Psoas muscle (tissue), 8 donors: Measurements from ENCODE around the gene MAP1B. TPM values are rescaled to one million over a fixed set of nuclear protein-coding genes. Genes with fewer than 3 reads are reported as not detected.

Experiments used
- ATAC-seq, 4 donors: fragments of 200-7000 bp; cut with Tn5 transposase; one replicate each; pipeline ENCODE4 v1.9.1; 2020; ENCODE audit warnings: moderate library complexity in 3 of 4, mild to moderate bottlenecking in 2 of 4
- DNase-seq, 2 donors: peaks; one replicate each; pipeline ENCODE4 v3.0.0-alpha.2; 2020
- H3K27ac ChIP-seq: fragments of 200-600 bp; one replicate; pipeline ENCODE4 v1.8.0; 2022
- H3K27me3 ChIP-seq, 3 donors: fragments of 200-600 bp in 1 of 3; one replicate each; pipeline versions ENCODE4 v1.6.1 to v1.8.0; 2013 to 2022; ENCODE audit warnings: low read length in 2 of 3, mild to moderate bottlenecking in 2 of 3, moderate library complexity in 1 of 3; ENCODE audit not compliant: insufficient read depth in 3 of 3
- H3K36me3 ChIP-seq, 2 donors: fragments of 200-600 bp in 1 of 2; one replicate each; pipeline versions ENCODE4 v1.6.1 to v1.8.0; 2013 to 2022; ENCODE audit warnings: low read depth in 1 of 2, mild to moderate bottlenecking in 1 of 2, moderate library complexity in 1 of 2; ENCODE audit not compliant: insufficient read depth in 1 of 2
- H3K4me1 ChIP-seq: fragments of 200-600 bp; one replicate; pipeline ENCODE4 v1.8.0; 2022
- H3K4me3 ChIP-seq: fragments of 200-600 bp; one replicate; pipeline ENCODE4 v1.8.0; 2022; ENCODE audit warnings: mild to moderate bottlenecking
- H3K9me3 ChIP-seq: fragments of 200-600 bp; one replicate; pipeline ENCODE4 v1.8.0; 2022
- CTCF ChIP-seq: fragments of 200-600 bp; IDR thresholded peaks from one replicate; pipeline ENCODE4 v1.8.0; 2022; ENCODE audit warnings: antibody characterized with exemption
- WGBS, 3 donors: extraction: QIAGEN DNeasy Blood & Tissue Kit; methylation state at CpG; one replicate each; pipeline versions ENCODE4 v1.1.6 to v1.1.7; 2013; 5-methylcytosine and 5-hydroxymethylcytosine counted together
- intact Hi-C, 2 donors: fragments of 100-400 bp; cut with DNase I; formaldehyde crosslinking; loops; one replicate each; pipeline versions ENCODE4 v1.11.0 to v1.14.2; 2022
- polyA plus RNA-seq, 3 donors: library from polyadenylated mRNA; stranded (reverse); fragments of 200-250 nt; gene quantifications; one replicate each; pipeline ENCODE4 v1.2.3, GENCODE V29; 2013
- total RNA-seq, 4 donors: library from RNA; stranded (reverse); fragmentation: NEBNext Ultra II Directional in 2 of 4; extraction: Animal tissue kit (Norgen Biotek cat#: 25700) in 2 of 4; gene quantifications; one replicate each; pipeline versions ENCODE4 v1.2.1 to v1.2.4, GENCODE V29; 2021 to 2023
- donor health status: healthy with polysubstance abuse.
- donor health status: DM: no; HTN: no; CAD: no; lungs with moderate emphysema.
- donor health status: Bipolar disorder and iron deficiency.
- donor health status: healthy.
- donor health status: DM: yes; HTN: yes; CAD: no.
- donor health status: DM: no; HTN: no; CAD: no.
- donor health status: DM: no; HTN: no; CAD: no.
- donor health status: DM: yes; HTN: yes; CAD: no.

The MAP1B gene
- total and polyA plus RNA-seq, 7 donors = 1.1 to 20.2 (median 8.5) TPM

GRCh38 chr5:72137826-72138409 lies 30.6 kb downstream of the MAP1B start:
- Histone ChIP-seq H3K27ac (no peak overlapping the region), H3K27me3 (no peaks in the 10 kb centered on the region), H3K4me3 (no peak overlapping the region), H3K9me3 (no peaks in the 10 kb centered on the region), H3K36me3 (no peaks in the 10 kb centered on the region), H3K4me1 (no peaks in the 10 kb centered on the region)
- DNase-seq (no peak), ATAC-seq (peak in 1 of 4 donors; percentile 61)
- intact Hi-C loops = loop anchor here in 1 of 2 donors (5.0 kb wide), 1 partner anchor 169 kb away; no protein-coding TSS in a partner anchor
- WGBS, 3 donors = 28 to 44% (median 41%) methylated on average over 2 of the region's 2 CpGs
- TF ChIP-seq CTCF = peak; percentile 66

DNA sequence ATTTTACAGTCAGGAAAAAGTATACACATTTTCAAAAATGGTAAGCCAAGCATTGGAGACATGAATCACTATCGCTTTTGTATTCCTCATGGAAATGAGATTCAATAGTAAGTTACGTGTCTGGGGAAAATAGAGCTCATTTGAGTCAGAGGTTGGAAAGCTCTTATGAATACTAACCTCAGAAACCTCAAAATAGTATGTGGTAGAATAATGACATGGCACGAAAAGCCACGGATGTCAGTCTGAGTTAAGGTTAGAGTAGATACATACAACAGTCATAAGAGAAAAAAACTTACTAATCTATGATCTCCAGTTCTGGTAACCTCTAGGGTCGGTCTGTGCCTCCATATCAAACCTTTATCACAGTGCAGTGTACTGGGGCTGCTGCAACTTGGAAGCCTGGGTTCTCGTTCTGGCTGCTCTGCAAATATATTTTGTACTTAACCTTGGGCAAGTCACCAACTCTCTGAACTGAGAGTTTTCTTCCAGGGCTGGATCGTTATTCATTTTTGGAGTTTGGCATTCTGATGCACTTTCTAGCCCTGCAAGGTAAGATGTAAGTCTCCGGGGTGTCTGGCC lies 31.8 kb downstream of the MAP1B start:
- intact Hi-C loops = loop anchor here in 1 of 2 donors (5.0 kb wide), 1 partner anchor 168 kb away; no protein-coding TSS in a partner anchor
- DNase-seq = no peak
- Histone ChIP-seq H3K27ac (no peak overlapping the region), H3K36me3 (no peaks in the 10 kb centered on the region), H3K9me3 (no peaks in the 10 kb centered on the region), H3K4me1 (no peaks in the 10 kb centered on the region), H3K4me3 (no peak overlapping the region), H3K27me3 (no peaks in the 10 kb centered on the region)
- no peak for ATAC-seq
- TF ChIP-seq CTCF = no peak
- WGBS, 3 donors = 56 to 76% (median 68%) methylated on average over 8 of the region's 8 CpGs

GRCh38 chr5:72140711-72141110 lies 33.4 kb downstream of the MAP1B start:
- 95 to 98% (median 96%) methylated on average over 7 of the region's 7 CpGs for WGBS, 3 donors
- Histone ChIP-seq H3K4me1 (no peaks in the 10 kb centered on the region), H3K27ac (peak overlapping the region; percentile 23), H3K27me3 (no peaks in the 10 kb centered on the region), H3K4me3 (no peak overlapping the region), H3K9me3 (no peaks in the 10 kb centered on the region), H3K36me3 (no peaks in the 10 kb centered on the region)
- no peak for ATAC-seq
- intact Hi-C loops = no loop called here
- no peak for TF ChIP-seq CTCF
- no peak for DNase-seq

- no peaks in the 10 kb centered on the region for H3K4me1 ChIP-seq
- no peak overlapping the region for H3K4me3 ChIP-seq
- 46 to 54% (median 47%) methylated on average over 8 of the region's 8 CpGs for WGBS, 3 donors
- intact Hi-C loops = no loop called here
- no peaks in the 10 kb centered on the region for H3K36me3 ChIP-seq
- H3K27ac ChIP-seq = peak overlapping the region; percentile 47
- H3K9me3 ChIP-seq = no peaks in the 10 kb centered on the region
- TF ChIP-seq CTCF = no peak
- DNase-seq = no peak
- no peaks in the 10 kb centered on the region for H3K27me3 ChIP-seq
- ATAC-seq = peak; percentile 19 to 53 (median 48)
Measured at GRCh38 chr5:72141440-72142355, 34.4 kb downstream of the MAP1B start.
